HG03108 (cell line): ENCODE results near the gene SOX10.

Experiments used
- ATAC-seq: cut with Tn5 transposase; IDR thresholded peaks from one replicate; pipeline ENCODE4 v1.9.1; 2021; ENCODE audit warnings: moderate library complexity; ENCODE audit not compliant: unreplicated experiment

The SOX10 gene

GRCh38 chr22:38016182-38017151 is 32.1 kb upstream of the SOX10 start:
- no peak for ATAC-seq

- ATAC-seq = no peak
Observed at GRCh38 chr22:38014083-38014482, 29.7 kb upstream of the SOX10 start.

DNA sequence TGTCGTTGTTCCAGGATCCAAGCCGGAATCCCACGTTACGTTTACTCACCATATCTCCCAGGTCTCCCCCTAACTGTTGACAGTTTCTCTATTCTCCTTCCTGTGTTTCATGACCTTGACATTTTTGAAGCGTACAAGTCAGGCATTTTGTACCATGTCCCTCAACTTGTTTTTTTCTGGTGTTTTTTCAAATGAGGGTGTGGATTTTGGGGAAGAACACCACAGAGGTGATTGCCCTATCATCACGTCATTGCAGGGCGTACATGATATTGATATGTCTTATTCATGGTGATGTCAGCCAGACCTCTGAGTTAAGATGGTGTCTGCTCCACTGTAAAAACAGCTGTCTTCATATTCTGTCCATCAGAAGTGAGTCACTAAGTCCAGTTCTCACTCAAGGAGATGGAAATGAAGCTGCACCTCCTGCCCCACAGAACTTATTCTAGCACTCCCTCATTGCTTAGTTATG is 28.3 kb upstream of the SOX10 start:
- no peak for ATAC-seq

- no peak for ATAC-seq
Observed at GRCh38 chr22:38009000-38009806, 24.8 kb upstream of the SOX10 start.

DNA sequence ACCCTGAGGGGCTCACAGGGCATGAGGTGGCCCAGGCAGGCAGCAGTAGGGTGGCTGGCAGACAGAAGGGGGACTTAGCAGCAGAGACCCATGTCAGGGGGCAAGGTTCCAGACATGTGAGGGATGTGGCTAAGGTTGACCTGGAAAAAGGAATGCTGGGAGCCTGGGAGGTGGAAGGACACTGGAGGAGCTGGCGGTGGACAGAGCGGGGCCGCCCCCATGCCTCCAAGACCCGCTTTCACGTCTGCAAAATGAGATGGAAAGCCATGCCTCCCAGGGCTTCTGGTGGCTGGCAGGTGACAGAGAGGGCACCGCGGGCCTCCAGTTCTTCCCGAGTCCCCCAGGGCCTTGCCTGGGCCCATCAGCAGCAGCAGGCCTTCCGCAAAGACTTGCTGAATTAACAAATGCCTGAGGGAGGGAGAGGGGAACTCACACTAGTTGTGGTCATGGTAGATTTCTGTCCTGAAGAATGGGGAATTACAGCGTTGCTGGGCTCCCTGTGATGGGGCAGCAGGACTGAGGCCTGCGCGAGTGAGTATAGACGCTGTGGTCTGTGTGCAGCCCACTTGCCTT is 23.1 kb upstream of the SOX10 start:
- ATAC-seq = no peak

DNA sequence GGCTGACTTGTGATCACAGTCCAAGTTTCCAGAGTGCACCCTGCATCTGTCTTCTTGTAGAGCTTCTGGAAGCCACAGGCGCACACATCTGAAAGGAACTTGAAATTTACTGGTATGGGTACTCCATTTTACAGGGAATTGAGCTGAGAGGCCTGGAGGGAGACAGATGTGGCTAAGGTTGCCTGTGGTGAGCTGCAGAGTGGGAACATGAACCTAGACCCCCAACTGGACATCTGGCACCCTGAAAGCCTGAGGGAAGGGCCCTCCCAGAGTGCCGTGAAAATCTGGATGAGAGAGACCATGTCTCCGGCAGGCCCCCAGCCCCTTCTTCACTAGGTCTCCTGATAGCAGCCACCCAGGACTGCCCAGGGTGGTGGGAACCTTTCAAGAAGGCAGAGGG is 22.6 kb upstream of the SOX10 start:
- ATAC-seq = no peak

GRCh38 chr22:38005943-38006342 is 21.6 kb upstream of the SOX10 start:
- no peak for ATAC-seq

- ATAC-seq = no peak
Observed at GRCh38 chr22:37999640-38000272, 15.4 kb upstream of the SOX10 start.

DNA sequence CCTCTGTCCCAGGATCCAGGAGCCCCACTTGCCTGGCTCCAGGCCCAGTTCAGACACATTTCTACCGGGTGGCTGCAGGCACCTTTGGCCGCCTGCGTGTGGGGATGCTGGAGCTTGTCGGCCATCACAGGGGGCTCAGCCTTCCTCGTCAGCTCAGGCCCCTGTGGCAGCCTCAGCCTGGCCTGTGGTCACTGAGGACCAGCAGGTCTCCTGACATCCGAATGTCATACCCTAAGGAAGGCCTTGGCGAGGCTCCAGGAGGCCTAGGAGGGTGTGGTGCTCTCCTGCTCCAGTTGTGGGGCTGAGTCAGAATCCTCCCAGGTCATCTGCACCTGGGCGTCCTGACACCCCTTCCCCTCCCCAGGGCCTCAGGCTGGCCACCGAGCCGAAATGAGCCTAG is 14.9 kb upstream of the SOX10 start:
- ATAC-seq = no peak

- no peak for ATAC-seq
Observed at GRCh38 chr22:37998543-37998942, 14.2 kb upstream of the SOX10 start.

DNA sequence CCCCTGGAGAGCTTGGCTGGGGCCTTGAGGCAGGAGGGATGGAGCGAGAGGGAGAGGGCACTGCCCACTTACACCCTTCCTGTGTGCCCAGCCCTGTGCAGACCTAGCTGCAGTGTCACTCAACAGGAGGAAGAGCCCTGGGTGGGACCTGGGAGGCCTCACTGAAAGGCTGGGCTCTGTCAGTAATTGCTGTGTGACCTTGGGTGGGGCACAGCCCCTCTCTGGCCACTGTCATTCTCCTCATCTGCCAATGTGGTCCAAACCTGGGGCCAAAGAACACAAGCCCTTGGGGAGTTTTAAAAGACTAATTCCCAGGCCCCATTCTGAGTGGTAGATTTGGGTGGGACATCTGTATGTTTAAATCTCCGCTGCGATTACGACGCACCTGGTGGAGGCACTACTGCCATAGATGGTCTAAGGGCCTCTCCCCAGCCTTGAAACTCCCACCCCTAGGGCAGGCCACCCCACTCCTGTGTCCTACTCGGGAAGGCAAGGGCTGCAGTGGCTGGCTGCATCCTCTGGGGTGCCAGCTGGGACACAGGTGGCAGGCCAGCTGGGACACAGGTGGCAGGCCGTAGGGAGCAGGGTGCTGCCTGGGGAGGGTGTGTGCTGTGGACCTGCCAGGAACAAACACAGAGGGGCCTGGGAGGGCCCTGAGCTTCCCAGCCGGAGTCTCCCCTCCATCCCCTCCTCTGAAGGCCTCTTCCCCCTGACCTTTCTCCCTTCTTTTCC is 12.3 kb upstream of the SOX10 start:
- ATAC-seq = no peak

GRCh38 chr22:37996079-37996478 is 11.7 kb upstream of the SOX10 start:
- ATAC-seq = no peak

DNA sequence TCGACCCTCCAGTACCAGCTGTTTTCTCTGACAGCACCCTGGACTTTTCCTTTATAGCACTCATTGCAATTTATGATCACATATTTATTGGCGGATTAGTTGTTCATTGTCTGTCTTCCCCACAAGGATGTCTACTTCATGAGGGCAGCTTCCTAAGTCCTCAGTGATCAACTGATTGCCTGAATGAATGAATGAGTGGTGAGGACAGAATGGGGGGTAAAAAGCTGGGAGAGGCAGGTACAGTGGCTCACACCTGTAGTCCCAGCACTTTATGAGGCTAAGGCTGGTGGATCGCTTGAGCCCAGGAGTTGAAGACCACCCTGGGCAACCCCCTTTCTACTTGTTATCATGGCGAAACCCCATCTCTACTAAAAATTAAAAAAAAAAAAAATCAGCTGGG is 11.1 kb upstream of the SOX10 start:
- no peak for ATAC-seq

- ATAC-seq = no peak
Observed at GRCh38 chr22:37994982-37995381, 10.6 kb upstream of the SOX10 start.

DNA sequence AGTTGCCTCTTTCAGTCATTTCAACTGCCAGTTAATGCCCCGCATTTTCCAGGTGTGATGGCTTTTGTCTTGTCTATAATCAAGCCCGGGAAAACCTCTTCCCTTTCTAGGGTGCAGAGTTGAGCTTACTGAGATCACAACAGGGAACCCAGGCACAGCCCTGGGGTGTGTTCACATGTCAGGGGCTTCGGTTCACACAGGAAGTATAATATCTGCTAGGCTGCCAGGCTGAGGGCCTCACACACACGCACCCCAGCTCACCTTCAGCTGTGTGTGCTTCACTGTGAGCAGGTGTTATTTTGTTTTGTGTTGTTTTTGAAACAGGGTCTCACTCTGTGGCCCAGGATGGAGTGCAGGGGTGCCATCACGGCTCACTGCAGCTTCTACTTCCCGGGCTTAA is 9.7 kb upstream of the SOX10 start:
- ATAC-seq = no peak

DNA sequence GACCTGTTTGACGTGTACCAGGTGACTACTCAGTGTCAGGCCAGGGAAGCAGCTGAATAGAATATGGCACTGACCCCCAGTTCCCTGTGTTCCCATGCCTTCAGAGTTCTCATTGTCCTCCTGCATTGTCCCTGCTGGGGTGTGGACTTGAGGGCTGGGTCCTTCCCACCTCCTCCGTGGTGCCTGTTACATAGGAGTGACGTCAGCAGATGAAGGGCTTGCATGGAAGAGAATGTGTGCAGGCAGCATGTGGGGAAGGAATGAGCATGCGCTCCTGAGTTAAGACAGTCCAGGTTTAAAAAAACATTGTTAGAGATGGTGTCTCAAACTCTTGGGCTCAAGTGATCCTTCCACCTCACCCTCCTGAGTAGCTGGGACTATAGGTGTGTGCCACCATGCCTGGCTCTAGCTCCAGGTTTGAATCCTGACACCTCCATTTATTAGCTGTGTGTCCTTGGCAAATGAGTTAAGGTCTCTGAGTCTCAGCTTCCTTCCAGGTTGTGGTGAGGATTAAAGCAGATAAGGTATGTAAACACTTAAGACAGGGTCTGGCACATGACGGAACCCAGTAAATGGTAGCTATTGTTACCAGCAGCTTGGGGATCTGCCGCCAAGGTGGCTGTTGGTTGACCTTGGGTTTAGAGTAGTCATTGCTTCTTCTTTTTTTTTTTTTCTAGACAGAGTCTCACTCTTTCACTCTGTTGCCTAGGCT is 7.5 kb upstream of the SOX10 start:
- ATAC-seq = no peak

DNA sequence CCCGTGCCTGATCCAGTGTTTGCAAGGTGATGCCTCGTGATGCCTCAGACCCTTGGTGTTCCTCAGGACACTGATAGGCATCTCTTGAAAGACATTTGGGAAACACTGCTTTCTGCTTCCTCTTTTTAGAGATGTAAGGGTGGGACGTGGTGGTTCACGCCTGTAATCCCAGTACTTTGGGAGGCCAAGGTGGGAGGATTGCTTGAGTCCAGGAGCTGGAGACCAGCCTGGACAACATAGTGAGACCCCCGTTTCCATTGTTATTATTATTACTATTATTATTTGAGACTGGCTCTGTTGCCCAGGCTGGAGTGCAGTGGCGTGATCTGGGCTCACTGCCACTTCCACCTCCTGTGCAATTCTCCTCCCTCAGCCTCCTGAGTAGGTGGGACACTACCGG is 6.5 kb upstream of the SOX10 start:
- ATAC-seq = no peak

GRCh38 chr22:37990301-37990700 is 5.9 kb upstream of the SOX10 start:
- no peak for ATAC-seq

DNA sequence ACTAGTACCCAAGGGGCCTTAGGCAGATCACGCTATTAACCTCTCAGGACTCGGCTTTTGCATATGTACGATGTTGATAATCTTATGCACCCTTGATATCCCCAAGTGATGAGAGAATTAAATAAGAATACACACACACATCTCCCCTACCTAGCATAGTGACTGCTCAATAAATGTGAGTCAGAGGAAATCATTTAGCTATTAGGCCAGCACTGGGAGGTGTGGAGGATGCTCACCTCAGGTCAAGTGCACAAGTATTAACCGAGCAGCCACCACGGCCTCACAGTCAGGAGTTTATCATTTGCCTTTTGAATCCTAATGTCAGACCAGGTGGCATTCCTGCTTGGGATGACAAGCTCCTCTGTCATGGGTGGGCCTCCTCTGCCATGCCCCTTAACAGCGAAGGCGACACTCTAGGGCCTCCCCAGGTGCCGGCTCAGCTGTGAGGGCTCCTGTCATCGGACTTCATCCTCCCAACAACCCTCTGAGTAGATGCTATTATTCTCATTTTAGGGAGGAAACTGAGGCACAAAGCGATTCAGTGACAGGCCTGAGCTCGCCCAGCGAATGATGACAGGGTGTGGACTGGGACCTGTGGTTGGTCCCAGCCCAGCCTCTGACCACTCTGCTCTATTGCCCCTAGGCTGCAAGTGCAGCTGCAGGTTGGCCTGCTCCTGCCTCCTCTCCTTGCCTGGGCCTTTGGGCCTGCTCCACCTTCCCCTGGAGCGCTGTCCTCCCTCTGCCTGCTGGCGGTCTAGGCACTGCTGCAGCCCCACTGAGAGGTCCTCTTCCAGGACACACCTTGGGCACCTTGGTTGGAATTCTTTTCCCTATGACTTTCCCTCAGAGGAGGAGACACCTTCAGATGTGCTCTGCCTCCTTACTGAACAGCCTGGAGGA is 5.0 kb upstream of the SOX10 start:
- ATAC-seq = no peak
